H1 (cell line): ENCODE results near the gene FCHSD1. TPM values are rescaled to one million over a fixed set of nuclear protein-coding genes. Genes with fewer than 3 reads are reported as not detected.

Source experiments
- CHD7 ChIP-seq: fragments of 300-600 bp; sonication (generic); IDR thresholded peaks from 2 replicates; pipeline ENCODE4 v1.7.1; 2012; ENCODE audit warnings: low read length, moderate library complexity, mild to moderate bottlenecking, inconsistent platforms; ENCODE audit not compliant: insufficient replicate concordance
- RBBP5 ChIP-seq: IDR thresholded peaks from 2 replicates; pipeline ENCODE4 v1.7.1; 2012; ENCODE audit warnings: low read depth, mild to moderate bottlenecking, inconsistent platforms, low read length, moderate library complexity, borderline replicate concordance
- SP1 ChIP-seq: IDR thresholded peaks from 2 replicates; pipeline ENCODE4 v1.6.1; 2011; ENCODE audit warnings: low read depth, low read length
- polyA plus RNA-seq, 7 experiments: library from polyadenylated mRNA; depleted of rRNA in 3 of 7; stranded (reverse) in 5 of 7; unstranded in 2 of 7; fragments of >200 nt in 5 of 7; fragments of 200-250 nt in 2 of 7; gene quantifications; 1 replicate in 5 of 7; 2 replicates in 1 of 7; 4 replicates in 1 of 7; pipeline versions ENCODE4 v1.2.1 to v1.2.3, GENCODE V29; 2011 to 2013; ENCODE audit warnings: missing spikeins in 2 of 7, mixed read lengths in 2 of 7
- total RNA-seq: library from RNA; stranded (reverse); fragmentation: NEBNext Ultra II Directional; extraction: Animal tissue kit (Norgen Biotek cat#: 25700); gene quantifications from 2 replicates; pipeline ENCODE4 v1.2.1, GENCODE V29; 2021

Gene FCHSD1
- total and polyA plus RNA-seq, 2 of the 8 experiments (the other 6 are each of a cell fraction or from before 2014, with no cell fraction given) = 22.0 to 30.1 TPM

DNA sequence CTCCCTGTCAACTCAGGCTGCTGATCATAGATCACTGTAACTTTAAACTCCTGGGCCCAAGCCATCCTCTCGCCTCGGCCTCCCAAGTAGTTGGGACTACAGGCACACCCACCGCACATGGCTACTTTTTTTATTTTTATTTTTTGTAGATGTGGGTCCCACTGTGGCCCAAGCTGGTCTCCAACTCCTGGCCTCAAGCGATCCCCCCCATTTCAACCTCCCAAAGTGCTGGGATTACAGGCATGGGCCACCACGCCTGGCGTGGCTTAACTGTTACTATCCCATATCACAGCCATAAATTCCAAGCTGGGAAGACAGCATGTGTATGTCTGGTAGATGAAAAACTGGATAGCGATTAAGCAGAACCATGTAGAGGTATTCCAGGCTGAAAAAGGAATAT is 15.6 kb downstream of the FCHSD1 start (continued):
- no peak for TF ChIP-seq CHD7
- TF ChIP-seq SP1 = no peak
- TF ChIP-seq RBBP5 = no peak
